GM06990 (cell line): ENCODE results near the gene CDC14A.

Source experiments
- DNase-seq: peaks from one replicate; pipeline ENCODE4 v3.0.0-alpha.2; 2011; ENCODE audit not compliant: insufficient read length; ENCODE audit errors: extremely low read depth
- H3K27me3 ChIP-seq: replicated peaks from 2 replicates; pipeline ENCODE4 v1.6.0; 2011; ENCODE audit warnings: low read length; ENCODE audit not compliant: control insufficient read depth, insufficient read depth
- H3K36me3 ChIP-seq: 2 replicates; pipeline ENCODE4 v1.5.1; 2011; ENCODE audit warnings: low read length; ENCODE audit not compliant: control insufficient read depth, insufficient read depth
- H3K4me3 ChIP-seq: replicated peaks from 2 replicates; pipeline ENCODE4 v1.5.1; 2011; ENCODE audit warnings: low read depth, mild to moderate bottlenecking, control low read depth, low read length
- TF ChIP-seq, protein P1 (sequence below): IDR thresholded peaks from 2 replicates; pipeline ENCODE4 v1.5.1; 2011; ENCODE audit warnings: low read length, control low read depth, mild to moderate bottlenecking, inconsistent platforms; ENCODE audit not compliant: insufficient read depth, poor library complexity, severe bottlenecking

CDC14A gene

DNA sequence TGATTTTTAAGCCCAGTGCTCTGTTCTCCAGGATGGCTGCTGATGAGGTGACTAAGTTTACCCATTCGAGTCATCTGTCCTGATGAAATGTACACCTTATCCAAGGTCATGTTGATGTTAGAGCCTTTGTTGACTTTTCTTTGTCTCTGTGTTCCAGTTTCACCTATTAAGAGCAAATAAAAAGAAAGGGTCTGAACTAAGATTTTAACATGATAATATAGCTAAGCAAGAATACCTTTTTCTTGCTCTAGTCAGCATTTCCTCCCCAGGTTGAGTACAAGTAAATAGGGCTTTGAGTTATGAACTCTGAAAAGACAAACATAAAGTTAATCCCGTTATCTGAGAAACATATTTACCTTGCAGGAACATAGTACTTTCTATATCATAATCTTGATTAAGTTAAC, 133.6 kb downstream of the CDC14A start:
- H3K36me3 ChIP-seq, result no peaks in the 10 kb centered on the region
- DNase-seq, result no peak
- TF ChIP-seq, protein P1, sequence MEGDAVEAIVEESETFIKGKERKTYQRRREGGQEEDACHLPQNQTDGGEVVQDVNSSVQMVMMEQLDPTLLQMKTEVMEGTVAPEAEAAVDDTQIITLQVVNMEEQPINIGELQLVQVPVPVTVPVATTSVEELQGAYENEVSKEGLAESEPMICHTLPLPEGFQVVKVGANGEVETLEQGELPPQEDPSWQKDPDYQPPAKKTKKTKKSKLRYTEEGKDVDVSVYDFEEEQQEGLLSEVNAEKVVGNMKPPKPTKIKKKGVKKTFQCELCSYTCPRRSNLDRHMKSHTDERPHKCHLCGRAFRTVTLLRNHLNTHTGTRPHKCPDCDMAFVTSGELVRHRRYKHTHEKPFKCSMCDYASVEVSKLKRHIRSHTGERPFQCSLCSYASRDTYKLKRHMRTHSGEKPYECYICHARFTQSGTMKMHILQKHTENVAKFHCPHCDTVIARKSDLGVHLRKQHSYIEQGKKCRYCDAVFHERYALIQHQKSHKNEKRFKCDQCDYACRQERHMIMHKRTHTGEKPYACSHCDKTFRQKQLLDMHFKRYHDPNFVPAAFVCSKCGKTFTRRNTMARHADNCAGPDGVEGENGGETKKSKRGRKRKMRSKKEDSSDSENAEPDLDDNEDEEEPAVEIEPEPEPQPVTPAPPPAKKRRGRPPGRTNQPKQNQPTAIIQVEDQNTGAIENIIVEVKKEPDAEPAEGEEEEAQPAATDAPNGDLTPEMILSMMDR, result no peak
- H3K4me3 ChIP-seq, result no peak overlapping the region
- H3K27me3 ChIP-seq, result no peaks in the 10 kb centered on the region

DNA sequence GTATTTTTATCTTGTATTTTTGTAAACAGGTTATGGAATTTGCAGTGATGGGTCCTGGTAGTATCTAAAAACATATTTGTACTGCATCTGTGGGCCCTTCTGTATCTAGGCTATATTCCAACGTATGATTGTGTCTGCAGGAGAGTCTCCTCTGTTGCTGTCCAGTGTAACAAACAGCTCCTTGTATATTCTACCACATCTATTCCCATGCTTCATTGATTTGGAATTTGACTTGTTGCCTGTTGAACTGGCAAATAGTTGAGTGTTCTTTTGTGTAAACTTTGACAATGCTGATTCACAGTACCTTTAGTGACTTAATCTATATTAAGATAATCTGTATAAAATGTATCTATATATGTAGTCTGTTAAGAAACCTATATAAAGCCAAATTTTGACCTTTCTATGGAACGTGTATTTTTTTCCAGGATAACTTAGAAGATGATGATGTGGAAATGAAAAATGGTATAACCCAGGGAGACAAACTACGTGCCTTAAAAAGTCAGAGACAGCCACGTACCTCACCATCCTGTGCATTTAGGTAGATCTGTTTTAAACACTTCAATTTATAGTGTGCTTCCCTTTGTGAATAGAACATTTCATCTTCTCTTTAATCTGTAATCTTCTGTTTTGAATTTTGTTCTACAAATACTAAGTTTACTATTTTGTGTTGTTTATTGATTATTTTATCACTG, 142.2 kb downstream of the CDC14A start:
- no peak overlapping the region for H3K4me3 ChIP-seq
- no peak for DNase-seq
- H3K27me3 ChIP-seq, result no peaks in the 10 kb centered on the region
- H3K36me3 ChIP-seq, result peaks cover 7% of the 10 kb centered on the region
- TF ChIP-seq, protein P1, result no peak

DNA sequence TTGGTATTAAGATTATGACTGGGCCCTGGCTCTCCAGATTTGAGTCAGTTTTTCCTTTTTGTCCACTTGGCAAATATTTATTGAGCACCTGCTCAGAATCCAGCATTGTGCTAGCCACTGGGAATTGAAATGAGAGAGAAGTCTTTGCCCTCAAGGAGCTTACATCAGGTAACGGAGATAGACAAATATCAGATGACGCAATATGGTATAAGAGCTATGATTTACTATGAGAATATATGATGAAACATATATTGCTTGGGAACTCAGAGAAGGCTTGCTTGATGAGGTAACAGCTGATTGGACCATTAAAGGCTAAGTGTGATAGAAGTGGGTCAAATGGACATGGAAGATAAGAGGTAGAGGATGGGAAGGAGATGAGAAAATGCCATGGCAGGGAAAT, 144.6 kb downstream of the CDC14A start:
- Histone ChIP-seq H3K27me3 (no peaks in the 10 kb centered on the region), H3K36me3 (peaks cover 9% of the 10 kb centered on the region), H3K4me3 (no peak overlapping the region)
- TF ChIP-seq, protein P1, result no peak
- DNase-seq, result no peak

DNA sequence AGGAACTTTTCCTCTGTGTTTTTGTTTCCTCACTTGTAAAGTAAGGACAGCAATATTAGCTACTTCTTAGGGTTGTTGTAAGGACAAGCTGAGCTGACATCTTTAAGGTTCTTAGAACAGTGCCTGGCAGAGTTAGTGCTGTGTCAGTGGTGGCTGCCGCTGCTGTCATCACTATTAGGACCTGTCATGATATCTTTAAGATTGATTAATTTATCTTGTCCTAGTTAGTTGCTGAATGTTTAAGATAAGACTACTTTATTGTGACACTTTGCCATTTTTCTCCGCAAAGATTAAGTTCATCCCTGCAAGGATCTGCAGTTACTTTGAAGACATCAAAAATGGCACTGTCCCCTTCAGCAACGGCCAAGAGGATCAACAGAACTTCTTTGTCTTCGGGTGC, 145.5 kb downstream of the CDC14A start:
- Histone ChIP-seq H3K36me3 (peaks cover 9% of the 10 kb centered on the region), H3K4me3 (no peak overlapping the region), H3K27me3 (no peaks in the 10 kb centered on the region)
- TF ChIP-seq, protein P1, result no peak
- no peak for DNase-seq

DNA sequence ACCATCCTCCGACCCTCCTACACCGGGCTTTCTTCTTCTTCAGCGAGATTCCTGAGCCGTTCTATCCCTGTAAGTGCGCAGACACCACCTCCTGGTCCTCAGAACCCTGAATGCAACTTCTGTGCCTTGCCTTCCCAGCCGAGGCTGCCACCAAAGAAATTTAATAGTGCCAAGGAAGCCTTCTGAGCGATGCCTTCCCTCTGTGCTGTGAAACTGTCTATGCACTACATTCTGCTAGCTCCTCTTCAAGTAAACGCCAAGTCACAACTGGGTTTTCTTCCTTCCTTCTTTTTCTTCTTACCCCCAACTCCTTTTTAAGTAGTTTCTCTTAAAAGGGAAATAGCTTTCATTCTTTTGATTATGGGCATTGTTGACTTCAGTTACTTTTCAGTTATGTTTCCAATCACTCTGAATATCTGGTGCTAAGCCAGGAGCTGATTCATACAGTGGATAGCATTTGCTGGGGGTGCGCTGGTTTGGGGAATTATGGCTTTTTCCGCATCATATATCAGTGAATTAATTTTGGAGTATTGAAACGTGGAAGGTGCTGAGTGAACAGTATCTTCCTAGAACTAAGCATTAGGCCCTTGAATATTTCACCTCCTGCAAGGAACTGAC, 147.0 kb downstream of the CDC14A start:
- TF ChIP-seq, protein P1, result no peak
- no peaks in the 10 kb centered on the region for H3K27me3 ChIP-seq
- H3K36me3 ChIP-seq, result peaks cover 9% of the 10 kb centered on the region
- H3K4me3 ChIP-seq, result no peak overlapping the region
- no peak for DNase-seq
